Measurements from ENCODE around the gene AIDA.

DNA sequence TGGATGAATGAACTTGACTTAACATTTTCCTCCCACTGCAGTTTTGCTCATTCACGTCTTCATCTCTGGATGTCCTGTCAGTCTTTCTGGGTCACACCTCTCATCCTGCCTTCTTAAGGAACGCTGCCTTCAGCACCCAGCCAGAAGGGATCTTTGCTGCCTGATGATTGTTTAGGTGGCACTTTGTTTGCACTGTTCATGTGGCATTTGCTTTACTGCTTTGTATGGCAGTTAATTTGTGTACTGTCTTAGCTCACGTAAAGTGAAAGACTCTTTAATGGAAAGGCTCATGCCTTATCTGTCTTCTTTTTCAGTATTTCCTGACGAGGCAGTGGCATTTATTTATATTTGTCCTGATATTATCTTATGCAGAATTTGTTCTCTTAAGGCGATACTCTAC lies 89.5 kb downstream of the AIDA start:
- TF ChIP-seq, protein P1, sequence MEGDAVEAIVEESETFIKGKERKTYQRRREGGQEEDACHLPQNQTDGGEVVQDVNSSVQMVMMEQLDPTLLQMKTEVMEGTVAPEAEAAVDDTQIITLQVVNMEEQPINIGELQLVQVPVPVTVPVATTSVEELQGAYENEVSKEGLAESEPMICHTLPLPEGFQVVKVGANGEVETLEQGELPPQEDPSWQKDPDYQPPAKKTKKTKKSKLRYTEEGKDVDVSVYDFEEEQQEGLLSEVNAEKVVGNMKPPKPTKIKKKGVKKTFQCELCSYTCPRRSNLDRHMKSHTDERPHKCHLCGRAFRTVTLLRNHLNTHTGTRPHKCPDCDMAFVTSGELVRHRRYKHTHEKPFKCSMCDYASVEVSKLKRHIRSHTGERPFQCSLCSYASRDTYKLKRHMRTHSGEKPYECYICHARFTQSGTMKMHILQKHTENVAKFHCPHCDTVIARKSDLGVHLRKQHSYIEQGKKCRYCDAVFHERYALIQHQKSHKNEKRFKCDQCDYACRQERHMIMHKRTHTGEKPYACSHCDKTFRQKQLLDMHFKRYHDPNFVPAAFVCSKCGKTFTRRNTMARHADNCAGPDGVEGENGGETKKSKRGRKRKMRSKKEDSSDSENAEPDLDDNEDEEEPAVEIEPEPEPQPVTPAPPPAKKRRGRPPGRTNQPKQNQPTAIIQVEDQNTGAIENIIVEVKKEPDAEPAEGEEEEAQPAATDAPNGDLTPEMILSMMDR (conservative IDR thresholded peaks at IDR 0.05; ENCODE audit: low read depth, low read length), result no peak
- TF ChIP-seq EZH2 (IDR thresholded peaks at IDR 0.05; ENCODE audit: borderline replicate concordance, low read depth, low read length, poor library complexity, severe bottlenecking), result no peak
